Activated CD8-positive, alpha-beta T cell treated with anti-CD3 and anti-CD28 coated beads, Interleukin-2, amount 10 ng/mL, durations not matched to agents 7 days and 5 days (primary cell): ENCODE measurements around the gene TMED8. TPM values are rescaled to one million over a fixed set of nuclear protein-coding genes. Genes with fewer than 3 reads are reported as not detected.

Source experiments
- ATAC-seq: fragments of 150-1000 bp; cut with Tn5 transposase; one replicate; pipeline ENCODE4 v1.10.0; 2021; ENCODE audit warnings: moderate library complexity
- CTCF ChIA-PET: fragments of 350-600 bp; sonication (Branson Sonifier 250); formaldehyde crosslinking; loops from one replicate; lab custom pipeline; 2021; ENCODE audit warnings: antibody characterized with exemption; lab: Charles Lee
- POLR2A ChIA-PET: fragments of 350-600 bp; sonication (Branson Sonifier 250); formaldehyde crosslinking; loops from one replicate; lab custom pipeline; 2021; ENCODE audit warnings: antibody characterized with exemption; lab: Charles Lee
- DNase-seq: peaks from one replicate; pipeline ENCODE4 v3.0.0-alpha.2; 2020
- H3K27ac Mint-ChIP-seq: one replicate; pipeline ENCODE4 v1.8.0; 2021; ENCODE audit warnings: mild to moderate bottlenecking, mixed read lengths
- H3K27me3 Mint-ChIP-seq: one replicate; pipeline ENCODE4 v1.8.0; 2021; ENCODE audit warnings: low read depth, mixed read lengths
- H3K36me3 Mint-ChIP-seq: one replicate; pipeline ENCODE4 v1.8.0; 2021; ENCODE audit warnings: low read depth, mixed read lengths
- H3K4me1 Mint-ChIP-seq: one replicate; pipeline ENCODE4 v1.8.0; 2021; ENCODE audit warnings: low read depth, mixed read lengths
- H3K4me3 Mint-ChIP-seq: one replicate; pipeline ENCODE4 v1.8.0; 2021; ENCODE audit warnings: mild to moderate bottlenecking, mixed read lengths
- H3K9me3 Mint-ChIP-seq: one replicate; pipeline ENCODE4 v1.8.0; 2022; ENCODE audit warnings: mixed read lengths; ENCODE audit not compliant: insufficient read depth
- total RNA-seq, 2 experiments: library from RNA; stranded (reverse); gene quantifications; one replicate each; pipeline ENCODE4 v1.2.3, GENCODE V29; 2021

TMED8 gene
- total RNA-seq, 2 experiments from 2014 or later = 16.7 to 17.1 TPM

DNA sequence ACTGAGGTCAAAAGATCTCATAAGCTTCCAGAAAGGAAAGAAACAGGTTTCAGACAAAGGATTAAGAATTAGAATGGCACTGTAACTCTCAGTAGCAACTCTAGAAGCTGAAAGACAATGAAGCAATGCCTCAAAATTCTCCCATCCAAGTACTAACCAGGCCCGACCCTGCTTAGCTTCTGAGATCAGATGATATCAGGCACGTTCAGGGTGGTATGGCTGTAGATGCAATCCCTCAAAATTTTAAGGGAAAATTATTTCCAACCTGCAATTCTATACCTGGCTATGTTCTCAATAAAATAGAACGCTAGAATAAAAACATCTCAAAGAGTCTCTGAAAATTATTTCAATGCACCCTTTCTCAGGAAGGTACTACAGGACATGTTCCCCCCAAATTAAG is 26.9 kb upstream of the TMED8 start:
- Mint-ChIP-seq H3K27me3 (no peaks in the 10 kb centered on the region), H3K27ac (no peak overlapping the region), H3K9me3 (no peaks in the 10 kb centered on the region), H3K4me1 (peaks cover 17% of the 10 kb centered on the region), H3K36me3 (no peaks in the 10 kb centered on the region), H3K4me3 (no peak overlapping the region)
- ATAC-seq (no peak), DNase-seq (no peak)
- CTCF ChIA-PET = no interaction called here
- POLR2A ChIA-PET = no interaction called here

DNA sequence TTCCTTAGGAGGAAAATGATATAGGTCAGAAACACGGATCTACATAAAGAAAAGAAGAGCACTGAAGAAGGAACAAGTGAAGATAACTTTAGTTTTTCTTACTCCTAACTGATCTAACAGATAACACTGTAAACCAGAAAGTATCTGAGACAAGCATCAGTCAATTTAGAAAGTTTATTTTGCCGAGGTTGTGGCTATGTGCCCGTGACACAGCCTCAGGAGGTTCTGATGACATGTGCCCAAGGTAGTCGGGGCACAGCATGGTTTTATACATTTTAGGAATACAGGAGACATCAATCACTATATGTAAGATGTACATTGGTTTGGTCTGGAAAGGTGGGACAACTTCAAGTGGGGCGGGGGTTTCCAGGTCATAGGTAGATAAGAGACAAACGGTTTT is 23.3 kb upstream of the TMED8 start:
- no peaks in the 10 kb centered on the region for H3K27me3 Mint-ChIP-seq
- no peak for ATAC-seq
- H3K4me1 Mint-ChIP-seq = no peaks in the 10 kb centered on the region
- H3K27ac Mint-ChIP-seq = no peak overlapping the region
- CTCF ChIA-PET = no interaction called here
- no peak for DNase-seq
- no peaks in the 10 kb centered on the region for H3K9me3 Mint-ChIP-seq
- H3K36me3 Mint-ChIP-seq = no peaks in the 10 kb centered on the region
- no peak overlapping the region for H3K4me3 Mint-ChIP-seq
- POLR2A ChIA-PET = no interaction called here

DNA sequence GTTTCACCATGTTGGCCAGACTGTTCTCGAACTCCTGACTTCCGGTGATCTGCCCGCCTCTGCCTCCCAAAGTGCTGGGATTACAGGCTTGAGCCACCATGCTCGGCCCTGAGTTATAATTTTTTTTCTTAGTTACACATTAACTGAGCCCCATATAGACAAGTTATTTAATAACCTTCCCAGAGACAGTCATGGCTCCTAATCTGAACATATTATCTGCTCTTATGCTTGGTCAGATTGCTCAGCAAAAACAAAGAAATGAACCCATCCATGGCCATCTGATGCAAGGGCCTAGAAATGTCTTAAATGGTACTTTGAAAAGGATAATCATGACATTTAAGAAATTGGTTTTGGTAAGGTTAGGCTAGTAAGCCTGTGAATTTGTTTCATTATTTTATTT is 13.3 kb upstream of the TMED8 start:
- Mint-ChIP-seq H3K27me3 (peaks cover 2% of the 10 kb centered on the region), H3K27ac (no peak overlapping the region), H3K4me1 (no peaks in the 10 kb centered on the region), H3K9me3 (no peaks in the 10 kb centered on the region), H3K4me3 (no peak overlapping the region), H3K36me3 (no peaks in the 10 kb centered on the region)
- ATAC-seq (no peak), DNase-seq (no peak)
- ChIA-PET POLR2A (no interaction called here), CTCF (no interaction called here)

DNA sequence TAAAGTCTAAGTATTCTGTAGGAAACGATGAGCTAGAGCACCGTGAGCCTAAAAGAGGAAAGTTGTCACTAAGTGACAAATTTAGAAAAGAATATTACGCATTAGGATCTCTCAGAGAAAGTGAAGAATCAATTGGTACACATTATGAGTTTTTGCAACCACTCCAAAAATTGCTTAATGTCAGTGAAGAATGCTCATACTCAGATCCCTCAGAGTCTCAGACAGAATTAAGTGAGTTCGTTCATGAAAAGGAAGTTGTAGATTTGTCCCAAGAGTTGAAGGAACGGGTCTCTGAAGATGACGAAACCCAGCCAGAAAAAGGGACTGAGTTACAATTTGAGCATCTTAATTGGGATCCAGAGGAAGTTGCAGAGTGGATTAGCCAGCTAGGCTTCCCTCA is 1.8 kb upstream of the TMED8 start:
- CTCF ChIA-PET = no interaction called here
- Mint-ChIP-seq H3K4me1 (peaks cover 24% of the 10 kb centered on the region), H3K27ac (no peak overlapping the region), H3K9me3 (no peaks in the 10 kb centered on the region), H3K4me3 (no peak overlapping the region), H3K36me3 (peaks cover 11% of the 10 kb centered on the region), H3K27me3 (peaks cover 5% of the 10 kb centered on the region)
- ATAC-seq (no peak), DNase-seq (no peak)
- POLR2A ChIA-PET = interaction anchor here (0.6 kb wide), 1 partner anchor 372 kb away, joined by 3 read pairs; no protein-coding TSS in a partner anchor

DNA sequence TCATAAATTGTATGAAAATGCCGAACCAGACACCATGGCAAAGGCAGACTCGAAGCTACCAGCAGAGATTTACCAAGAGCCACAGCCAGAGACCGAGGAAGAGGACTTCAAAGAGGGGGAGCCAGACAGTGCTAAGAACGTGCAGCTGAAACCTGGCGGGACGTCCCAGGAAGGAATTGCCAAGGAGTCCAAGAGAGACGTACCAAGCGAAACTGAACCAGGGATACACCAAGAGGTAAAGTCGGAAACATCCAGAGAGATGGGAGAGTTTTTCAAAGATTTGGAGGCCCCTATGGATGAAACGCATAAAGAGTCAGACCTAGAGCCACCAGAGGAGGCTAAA is 579 bp upstream of the TMED8 start:
- ATAC-seq = peak; percentile 35
- Mint-ChIP-seq H3K4me1 (peaks cover 34% of the 10 kb centered on the region), H3K36me3 (peaks cover 22% of the 10 kb centered on the region), H3K27me3 (peaks cover 5% of the 10 kb centered on the region), H3K27ac (no peak overlapping the region), H3K9me3 (no peaks in the 10 kb centered on the region), H3K4me3 (no peak overlapping the region)
- ChIA-PET CTCF (interaction anchor here (1.0 to 2.0 kb wide), 10 partner anchors 10 to 174 kb away, joined by 3 to 12 read pairs (median 4); partner anchors contain the start of genes AHSA1, GSTZ1 and POMT2), POLR2A (interaction anchor here (0.6 to 1.3 kb wide), 7 partner anchors 13 to 278 kb away, joined by 3 to 9 read pairs (median 4); partner anchors contain the start of genes GSTZ1, POMT2 and VIPAS39)
- no peak for DNase-seq

DNA sequence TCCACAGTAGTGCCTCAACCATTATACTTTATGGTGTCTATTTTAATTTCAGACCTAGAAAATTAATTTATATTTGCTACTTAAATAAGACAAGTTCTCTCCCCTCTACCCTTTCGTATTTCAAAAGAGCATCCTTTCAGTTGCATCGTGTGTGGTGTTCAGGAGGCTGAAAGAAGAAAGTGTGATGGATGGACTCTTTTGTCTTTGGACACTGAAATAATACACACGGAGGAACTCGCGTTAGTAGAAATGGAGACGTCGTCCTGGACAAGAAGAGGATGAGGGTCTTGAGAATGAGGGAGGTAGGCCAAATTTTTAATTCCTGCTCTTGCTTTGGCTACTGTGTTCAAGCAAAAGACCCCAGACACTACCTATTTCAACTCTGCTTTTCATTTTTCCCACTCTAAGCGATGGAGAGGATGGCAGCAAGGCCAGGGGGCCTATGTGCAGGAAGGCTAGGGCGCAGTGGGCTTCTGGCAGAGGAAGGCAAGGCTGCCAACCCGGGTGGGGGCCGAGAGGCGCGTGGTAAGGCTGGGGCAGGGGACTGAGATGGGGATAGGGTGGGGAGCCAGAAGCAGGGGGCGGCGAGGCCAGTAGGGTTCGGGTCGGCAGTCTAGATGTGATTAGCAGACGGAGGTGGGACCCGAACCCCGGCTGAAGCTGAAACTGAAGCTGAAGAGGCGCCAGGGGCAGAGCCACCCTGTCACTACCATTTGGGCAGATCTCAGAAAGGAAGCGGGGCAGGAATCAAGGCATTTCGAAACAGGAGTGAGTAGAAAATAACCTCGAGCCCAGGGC is 722 bp downstream of the TMED8 start:
- ChIA-PET CTCF (interaction anchor here (1.0 to 2.0 kb wide), 9 partner anchors 9 to 175 kb away, joined by 3 to 12 read pairs (median 5); partner anchors contain the start of genes AHSA1, GSTZ1 and POMT2), POLR2A (interaction anchor here (0.6 to 1.3 kb wide), 6 partner anchors 23 to 276 kb away, joined by 3 to 9 read pairs (median 3); partner anchors contain the start of genes GSTZ1 and POMT2)
- peak overlapping the region; percentile 89 for H3K4me3 Mint-ChIP-seq
- peaks cover 38% of the 10 kb centered on the region for H3K4me1 Mint-ChIP-seq
- H3K9me3 Mint-ChIP-seq = no peaks in the 10 kb centered on the region
- DNase-seq (peak; percentile 51), ATAC-seq (peak; percentile 30)
- H3K36me3 Mint-ChIP-seq = peaks cover 22% of the 10 kb centered on the region
- H3K27ac Mint-ChIP-seq = peak overlapping the region; percentile 92
- H3K27me3 Mint-ChIP-seq = peaks cover 5% of the 10 kb centered on the region

DNA sequence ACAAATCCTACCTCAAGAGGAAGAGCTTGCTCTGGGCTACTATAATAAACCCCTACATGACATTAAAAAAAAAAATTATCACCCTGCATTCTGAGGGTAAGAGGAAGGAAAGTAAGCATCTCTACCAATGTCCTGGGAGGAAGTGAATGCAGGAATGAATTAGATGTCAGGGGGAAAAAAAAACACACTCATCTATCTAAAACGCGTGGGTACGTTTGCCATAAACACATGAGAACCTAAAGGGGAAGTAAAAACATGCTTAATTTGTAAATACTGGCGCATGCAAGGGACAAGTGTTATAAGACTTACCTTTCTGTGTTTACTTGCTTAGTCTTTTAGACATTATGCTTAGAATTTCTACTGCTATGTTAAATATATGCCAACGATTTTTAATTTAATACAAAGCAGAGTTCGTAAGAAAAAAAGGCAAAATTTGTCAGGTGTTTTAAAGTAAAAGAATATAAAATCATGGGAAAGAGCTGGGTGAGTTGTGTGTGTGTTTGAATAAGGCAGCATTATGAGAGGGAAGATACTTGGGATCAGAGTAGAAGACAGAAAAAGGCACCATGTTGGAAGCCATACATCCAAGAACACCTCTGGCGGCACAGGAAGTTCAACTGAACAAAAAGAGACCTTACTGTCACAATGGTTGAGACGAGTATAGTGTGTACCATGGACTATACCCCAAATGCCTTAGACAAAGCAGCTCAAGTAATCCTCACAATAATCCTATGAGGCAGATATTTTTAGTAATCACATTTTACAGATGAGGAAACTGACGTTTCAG is 1.5 kb downstream of the TMED8 start:
- Mint-ChIP-seq H3K27ac (no peak overlapping the region), H3K4me3 (peak overlapping the region; percentile 89), H3K36me3 (peaks cover 22% of the 10 kb centered on the region), H3K27me3 (peaks cover 2% of the 10 kb centered on the region), H3K9me3 (no peaks in the 10 kb centered on the region), H3K4me1 (peaks cover 38% of the 10 kb centered on the region)
- ChIA-PET POLR2A (interaction anchor here (0.6 kb wide), 1 partner anchor 54 kb away, joined by 3 read pairs; no protein-coding TSS in a partner anchor), CTCF (interaction anchor here (1.0 kb wide), 1 partner anchor 59 kb away, joined by 3 read pairs; no protein-coding TSS in a partner anchor)
- ATAC-seq (no peak), DNase-seq (no peak)

DNA sequence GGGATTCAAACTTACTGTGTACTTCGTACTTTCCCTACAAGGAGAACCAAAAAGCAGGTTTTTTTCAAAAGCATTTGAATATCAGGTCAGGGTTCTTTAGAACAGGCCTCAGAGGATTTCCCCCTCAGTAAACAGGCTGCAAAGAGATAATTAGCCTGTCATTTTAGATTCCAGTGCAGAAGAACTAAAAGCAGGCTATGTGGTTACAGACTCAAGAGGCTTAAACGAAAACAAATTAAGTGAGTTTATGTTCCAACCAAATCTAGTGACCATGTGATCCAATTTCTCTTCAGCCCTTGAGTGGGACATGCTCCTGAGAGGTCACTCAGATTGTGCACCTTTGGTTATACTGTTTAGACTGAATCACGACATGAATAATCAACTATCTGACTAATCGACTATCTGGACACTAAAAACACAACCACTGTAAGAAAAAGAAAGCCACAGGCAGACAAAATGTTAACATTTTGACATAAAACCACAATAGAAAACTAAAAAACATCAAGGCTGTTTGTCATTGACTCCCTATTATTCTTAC is 4.5 kb downstream of the TMED8 start:
- no peak overlapping the region for H3K27ac Mint-ChIP-seq
- ChIA-PET POLR2A (no interaction called here), CTCF (no interaction called here)
- ATAC-seq (no peak), DNase-seq (no peak)
- H3K4me1 Mint-ChIP-seq = peaks cover 50% of the 10 kb centered on the region
- no peaks in the 10 kb centered on the region for H3K9me3 Mint-ChIP-seq
- no peaks in the 10 kb centered on the region for H3K27me3 Mint-ChIP-seq
- H3K36me3 Mint-ChIP-seq = peaks cover 25% of the 10 kb centered on the region
- no peak overlapping the region for H3K4me3 Mint-ChIP-seq

DNA sequence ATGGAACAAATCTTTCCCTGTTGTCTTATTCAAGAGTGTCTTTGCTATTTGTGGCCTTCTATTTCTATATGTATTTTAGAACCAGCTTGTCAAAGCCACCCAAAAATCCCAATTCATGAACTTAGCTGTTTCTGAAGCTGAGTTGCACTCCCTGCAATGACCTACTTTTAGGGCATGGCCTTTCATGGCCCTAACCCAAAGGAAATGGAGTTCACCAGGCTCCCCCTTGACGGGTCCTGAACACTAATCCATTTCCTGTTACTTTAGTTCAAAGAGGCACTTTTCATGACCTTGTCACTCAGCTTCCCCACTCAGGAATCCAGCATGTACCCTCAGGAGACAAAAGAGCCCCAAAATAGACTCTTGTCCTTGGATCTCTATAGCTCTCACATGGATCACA is 7.6 kb downstream of the TMED8 start:
- ATAC-seq = no peak
- DNase-seq = peak; percentile 23
- Mint-ChIP-seq H3K9me3 (no peaks in the 10 kb centered on the region), H3K36me3 (peaks cover 19% of the 10 kb centered on the region), H3K27ac (peak overlapping the region; percentile 67), H3K4me3 (no peak overlapping the region), H3K27me3 (no peaks in the 10 kb centered on the region), H3K4me1 (peaks cover 32% of the 10 kb centered on the region)
- POLR2A ChIA-PET = no interaction called here
- CTCF ChIA-PET = interaction anchor here (1.1 to 1.3 kb wide), 3 partner anchors 14 to 48 kb away, joined by 3 to 4 read pairs (median 4); partner anchors contain the start of genes GSTZ1 and POMT2

DNA sequence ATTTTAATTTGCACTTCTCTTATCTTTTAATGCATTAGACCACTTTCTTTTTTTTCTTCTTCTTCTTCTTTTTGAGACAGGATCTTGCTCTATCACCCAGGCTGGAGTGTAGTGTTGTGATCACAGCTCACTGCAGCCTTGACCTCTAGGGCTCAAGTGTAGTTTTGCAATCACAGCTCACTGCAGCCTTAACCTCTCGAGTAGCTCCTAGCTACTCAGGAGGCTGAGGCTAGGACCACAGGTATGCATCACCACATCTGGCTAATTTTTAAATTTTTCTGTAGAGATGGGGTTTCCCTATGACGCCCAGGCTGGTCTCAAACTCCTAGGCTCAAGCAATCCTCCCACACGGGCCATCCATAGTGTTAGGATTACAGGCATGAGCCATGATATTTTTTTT is 12.7 kb downstream of the TMED8 start:
- Mint-ChIP-seq H3K9me3 (no peaks in the 10 kb centered on the region), H3K4me3 (no peak overlapping the region), H3K27me3 (no peaks in the 10 kb centered on the region), H3K36me3 (peaks cover 3% of the 10 kb centered on the region), H3K4me1 (peaks cover 12% of the 10 kb centered on the region), H3K27ac (no peak overlapping the region)
- ChIA-PET POLR2A (interaction anchor here (0.6 to 0.9 kb wide), 2 partner anchors 13 to 746 kb away, joined by 3 to 4 read pairs; partner anchors contain the start of genes SAMD15 and TMED8), CTCF (no interaction called here)
- no peak for DNase-seq
- no peak for ATAC-seq

DNA sequence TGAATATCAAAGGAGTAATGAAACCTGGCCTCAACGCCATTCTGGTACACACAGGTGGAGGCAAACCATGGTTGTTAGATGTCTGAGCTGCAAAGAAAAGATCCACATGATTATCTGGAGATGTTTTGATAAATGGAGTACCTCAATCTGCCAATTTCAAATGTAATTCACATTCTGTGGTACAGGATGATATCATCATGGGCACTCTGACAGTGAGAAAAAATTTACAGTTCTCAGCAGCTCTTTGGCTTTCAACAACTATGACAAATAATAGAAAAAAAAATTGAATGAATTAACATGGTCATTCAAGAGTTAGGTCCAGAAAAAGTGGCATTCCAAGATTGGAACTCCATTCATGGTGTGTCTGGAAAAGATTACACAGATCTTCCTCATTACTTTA is 17.3 kb downstream of the TMED8 start:
- ATAC-seq = no peak
- CTCF ChIA-PET = no interaction called here
- H3K27me3 Mint-ChIP-seq = no peaks in the 10 kb centered on the region
- H3K36me3 Mint-ChIP-seq = peaks cover 4% of the 10 kb centered on the region
- no peak overlapping the region for H3K4me3 Mint-ChIP-seq
- H3K27ac Mint-ChIP-seq = no peak overlapping the region
- POLR2A ChIA-PET = no interaction called here
- peaks cover 8% of the 10 kb centered on the region for H3K4me1 Mint-ChIP-seq
- DNase-seq = no peak
- no peaks in the 10 kb centered on the region for H3K9me3 Mint-ChIP-seq
